HepG2 (cell line): ENCODE results near the gene SULT1B1. TPM values are rescaled to one million over a fixed set of nuclear protein-coding genes. Genes with fewer than 3 reads are reported as not detected.

Experiments
- CBFB ChIP-seq: sonication (generic); formaldehyde crosslinking; IDR thresholded peaks from 2 replicates; pipeline ENCODE4 v1.4.0; 2020; ENCODE audit warnings: missing genetic modification reagents
- CBX2 ChIP-seq, 2 experiments: fragments of 200-600 bp in 1 of 2; sonication (generic); formaldehyde crosslinking in 1 of 2; IDR thresholded peaks; 2 replicates each; pipeline versions ENCODE4 v1.7.0 to v1.8.1; 2018 to 2022; ENCODE audit warnings: low read depth in 2 of 2, low read length in 1 of 2, mild to moderate bottlenecking in 1 of 2, missing genetic modification reagents in 1 of 2
- GMEB2 ChIP-seq: IDR thresholded peaks from 2 replicates; pipeline ENCODE4 v1.6.1; 2016; ENCODE audit warnings: missing biosample characterization, missing genetic modification reagents, low read depth
- HCFC1 ChIP-seq: fragments of 150-350 bp; IDR thresholded peaks from 2 replicates; pipeline ENCODE4 v1.6.1; 2014; ENCODE audit warnings: low read depth, low read length
- HOXA3 ChIP-seq: sonication (generic); formaldehyde crosslinking; IDR thresholded peaks from 2 replicates; pipeline ENCODE4 v1.5.0; 2020; ENCODE audit warnings: missing genetic modification reagents
- HOXD1 ChIP-seq: sonication (generic); formaldehyde crosslinking; IDR thresholded peaks from 2 replicates; pipeline ENCODE4 v1.5.0; 2020; ENCODE audit warnings: missing genetic modification reagents
- KLF13 ChIP-seq: sonication (generic); formaldehyde crosslinking; IDR thresholded peaks from 2 replicates; pipeline ENCODE4 v1.4.0; 2020; ENCODE audit warnings: mild to moderate bottlenecking, missing genetic modification reagents
- MAFF ChIP-seq: IDR thresholded peaks from 2 replicates; pipeline ENCODE4 v1.6.1; 2011; ENCODE audit warnings: low read depth, low read length, improper control_type of control experiment
- MAX ChIP-seq: IDR thresholded peaks from 2 replicates; pipeline ENCODE4 v1.6.1; 2012; ENCODE audit warnings: inconsistent platforms
- MED13 ChIP-seq: sonication (generic); formaldehyde crosslinking; IDR thresholded peaks from 2 replicates; pipeline ENCODE4 v1.5.0; 2020; ENCODE audit warnings: missing genetic modification reagents
- MYC ChIP-seq: sonication (generic); formaldehyde crosslinking; IDR thresholded peaks from 2 replicates; pipeline ENCODE4 v1.9.0; 2021; ENCODE audit warnings: missing genetic modification reagents, borderline replicate concordance
- NR3C1 ChIP-seq: sonication (generic); formaldehyde crosslinking; IDR thresholded peaks from 2 replicates; pipeline ENCODE4 v1.4.0; 2020; ENCODE audit warnings: missing genetic modification reagents
- PLSCR1 ChIP-seq: sonication (generic); formaldehyde crosslinking; IDR thresholded peaks from 2 replicates; pipeline ENCODE4 v1.5.0; 2020; ENCODE audit warnings: missing genetic modification reagents, mild to moderate bottlenecking, borderline replicate concordance
- RNF219 ChIP-seq: sonication (generic); formaldehyde crosslinking; IDR thresholded peaks from 2 replicates; pipeline ENCODE4 v1.5.0; 2020; ENCODE audit warnings: mild to moderate bottlenecking, missing genetic modification reagents
- THAP7 ChIP-seq: sonication (generic); formaldehyde crosslinking; IDR thresholded peaks from 2 replicates; pipeline ENCODE4 v1.8.1; 2023; ENCODE audit warnings: mild to moderate bottlenecking, missing genetic modification reagents
- XBP1 ChIP-seq: sonication (generic); formaldehyde crosslinking; IDR thresholded peaks from 2 replicates; pipeline ENCODE4 v1.5.0; 2020; ENCODE audit warnings: missing genetic modification reagents
- ZBTB26 ChIP-seq: IDR thresholded peaks from 2 replicates; pipeline ENCODE4 v1.6.1; 2016; ENCODE audit warnings: missing compliant biosample characterization, missing genetic modification reagents, borderline replicate concordance
- ZNF10 ChIP-seq: sonication (generic); formaldehyde crosslinking; IDR thresholded peaks from 2 replicates; pipeline ENCODE4 v1.4.0; 2020; ENCODE audit warnings: mild to moderate bottlenecking, low read depth, missing genetic modification reagents, borderline replicate concordance
- ZNF143 ChIP-seq: sonication (generic); formaldehyde crosslinking; IDR thresholded peaks from 2 replicates; pipeline ENCODE4 v1.4.0; 2020; ENCODE audit warnings: missing genetic modification reagents
- ZNF484 ChIP-seq: sonication (generic); formaldehyde crosslinking; IDR thresholded peaks from 2 replicates; pipeline ENCODE4 v1.5.1; 2020; ENCODE audit warnings: mild to moderate bottlenecking, low read depth, missing genetic modification reagents, borderline replicate concordance
- ZNF607 ChIP-seq: sonication (generic); formaldehyde crosslinking; IDR thresholded peaks from 2 replicates; pipeline ENCODE4 v1.5.1; 2020; ENCODE audit warnings: missing genetic modification reagents, mild to moderate bottlenecking, borderline replicate concordance
- ZNF710 ChIP-seq: sonication (generic); formaldehyde crosslinking; IDR thresholded peaks from 2 replicates; pipeline ENCODE4 v1.5.0; 2020; ENCODE audit warnings: mild to moderate bottlenecking, missing genetic modification reagents, borderline replicate concordance
- polyA plus RNA-seq, 8 experiments: library from polyadenylated mRNA; depleted of rRNA in 3 of 8; stranded (reverse) in 7 of 8; unstranded in 1 of 8; fragments of >200 nt; fragmentation: Illumina TruSeq in 4 of 8; extraction: Trizol in 4 of 8; gene quantifications; 2 replicates each; pipeline versions ENCODE4 v1.2.1 to v1.2.3, GENCODE V29; 2011 to 2016; ENCODE audit warnings: low read depth in 4 of 8, missing spikeins in 1 of 8, mixed read lengths in 1 of 8; ENCODE audit not compliant: insufficient read depth in 1 of 8
- total RNA-seq, 5 experiments: library from RNA; depleted of rRNA; stranded (reverse); fragments of >200 nt; fragmentation: Illumina TruSeq; extraction: Trizol; gene quantifications; 2 replicates each; pipeline ENCODE4 v1.2.3, GENCODE V29; 2016; ENCODE audit warnings: low read depth in 1 of 5

Gene SULT1B1
- total and polyA plus RNA-seq, 2 of the 13 experiments (the other 11 are each of a cell fraction or from before 2014, with no cell fraction given): 0.20 to 0.25 TPM

GRCh38 chr4:69713593-69713992 is 46.8 kb downstream of the SULT1B1 start (continued):
- no peak for TF ChIP-seq MAX
- TF ChIP-seq ZNF607 (CRISPR knock-in tag): no peak
- TF ChIP-seq MED13: no peak
- no peak for TF ChIP-seq KLF13
- TF ChIP-seq MYC (CRISPR knock-in tag): no peak
- no peak for TF ChIP-seq ZNF10 (CRISPR knock-in tag)
- TF ChIP-seq ZBTB26 (CRISPR knock-in tag): no peak
- TF ChIP-seq HCFC1: no peak
- TF ChIP-seq ZNF484: no peak
- TF ChIP-seq RNF219 (CRISPR knock-in tag): no peak
- no peak for TF ChIP-seq HOXD1
- no peak for TF ChIP-seq ZNF143 (CRISPR knock-in tag)
- no peak for TF ChIP-seq XBP1 (CRISPR knock-in tag)
- no peak for TF ChIP-seq ZNF710 (CRISPR knock-in tag)
- TF ChIP-seq CBFB (CRISPR knock-in tag): peak; percentile 54; the same call in 1 of the 2 replicates
- TF ChIP-seq CBX2 (IDR thresholded peaks at IDR 0.05; ENCODE audit: low read depth, low read length): no peak
- no peak for TF ChIP-seq CBX2 (CRISPR knock-in tag; IDR thresholded peaks at IDR 0.05; ENCODE audit: low read depth)
- no peak for TF ChIP-seq GMEB2 (CRISPR knock-in tag)
- no peak for TF ChIP-seq PLSCR1 (CRISPR knock-in tag)
- no peak; the same call in 1 of the 2 replicates for TF ChIP-seq HOXA3
- TF ChIP-seq NR3C1 (CRISPR knock-in tag): no peak
- no peak for TF ChIP-seq MAFF
- no peak for TF ChIP-seq THAP7 (CRISPR knock-in tag)
